Glutamatergic neuron (in vitro differentiated cells): ENCODE results near the gene SNX10. TPM values are rescaled to one million over a fixed set of nuclear protein-coding genes. Genes with fewer than 3 reads are reported as not detected.

Experiments
- DNase-seq: peaks from one replicate; pipeline ENCODE4 v3.0.0; 2022
- H3K27ac Mint-ChIP-seq: one replicate; pipeline ENCODE4 v1.8.0; 2020; ENCODE audit warnings: mild to moderate bottlenecking, mixed read lengths, inconsistent platforms; ENCODE audit not compliant: unreplicated experiment
- H3K27me3 Mint-ChIP-seq: one replicate; pipeline ENCODE4 v1.8.0; 2020; ENCODE audit warnings: mild to moderate bottlenecking, moderate library complexity, mixed read lengths, inconsistent platforms; ENCODE audit not compliant: unreplicated experiment
- H3K36me3 Mint-ChIP-seq: one replicate; pipeline ENCODE4 v1.8.0; 2020; ENCODE audit warnings: mild to moderate bottlenecking, mixed read lengths, inconsistent platforms; ENCODE audit not compliant: unreplicated experiment
- H3K4me1 Mint-ChIP-seq: one replicate; pipeline ENCODE4 v1.8.0; 2020; ENCODE audit warnings: mild to moderate bottlenecking, low read depth, mixed read lengths, inconsistent platforms; ENCODE audit not compliant: unreplicated experiment
- H3K4me3 Mint-ChIP-seq: one replicate; pipeline ENCODE4 v1.8.0; 2020; ENCODE audit warnings: mild to moderate bottlenecking, mixed read lengths, inconsistent platforms; ENCODE audit not compliant: unreplicated experiment
- H3K9me3 Mint-ChIP-seq: one replicate; pipeline ENCODE4 v1.8.0; 2020; ENCODE audit warnings: mild to moderate bottlenecking, moderate library complexity, mixed read lengths, inconsistent platforms; ENCODE audit not compliant: unreplicated experiment
- total RNA-seq: library from RNA; stranded (reverse); fragmentation: NEBNext Ultra II Directional; extraction: Animal tissue kit (Norgen Biotek cat#: 25700); gene quantifications from one replicate; pipeline ENCODE4 v1.2.1, GENCODE V29; 2021; ENCODE audit not compliant: unreplicated experiment
- TF ChIP-seq, protein P1 (sequence below): fragments of 200-600 bp; sonication (generic); IDR thresholded peaks from one replicate; pipeline ENCODE4 v1.5.0; 2021; ENCODE audit not compliant: partially characterized antibody, unreplicated experiment

SNX10 gene
- total RNA-seq, 1 donor from 2014 or later, result 6.1 TPM

DNA sequence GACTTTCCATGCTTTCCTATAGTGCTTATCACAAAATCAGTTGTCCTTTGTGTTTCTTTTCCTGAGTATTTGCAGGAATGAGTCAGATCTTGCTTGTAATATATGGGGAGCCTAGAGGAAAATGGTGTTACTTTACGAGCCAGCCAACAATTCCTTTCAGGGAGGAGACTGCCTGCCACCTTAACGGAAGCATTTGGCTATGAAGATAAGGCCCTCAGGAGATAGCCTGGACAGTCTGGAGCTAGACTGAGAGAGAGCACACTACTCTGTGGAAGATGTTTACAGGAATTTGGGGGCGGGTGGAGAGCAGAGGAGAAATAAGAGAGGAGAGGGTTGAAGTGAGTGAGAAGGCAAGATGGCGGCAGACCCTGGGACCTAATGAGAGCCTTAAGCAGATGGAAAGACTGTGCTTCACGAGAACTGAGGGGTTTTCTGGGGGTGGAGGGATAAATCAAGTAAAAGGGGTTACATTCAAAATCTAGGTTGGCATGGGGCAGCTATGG, 126.3 kb downstream of the SNX10 start:
- Mint-ChIP-seq H3K27ac (peak overlapping the region; percentile 1), H3K4me3 (no peak overlapping the region), H3K9me3 (peaks cover 4% of the 10 kb centered on the region), H3K36me3 (peaks cover 3% of the 10 kb centered on the region), H3K27me3 (peaks cover 3% of the 10 kb centered on the region), H3K4me1 (peaks cover 40% of the 10 kb centered on the region)
- TF ChIP-seq, protein P1, sequence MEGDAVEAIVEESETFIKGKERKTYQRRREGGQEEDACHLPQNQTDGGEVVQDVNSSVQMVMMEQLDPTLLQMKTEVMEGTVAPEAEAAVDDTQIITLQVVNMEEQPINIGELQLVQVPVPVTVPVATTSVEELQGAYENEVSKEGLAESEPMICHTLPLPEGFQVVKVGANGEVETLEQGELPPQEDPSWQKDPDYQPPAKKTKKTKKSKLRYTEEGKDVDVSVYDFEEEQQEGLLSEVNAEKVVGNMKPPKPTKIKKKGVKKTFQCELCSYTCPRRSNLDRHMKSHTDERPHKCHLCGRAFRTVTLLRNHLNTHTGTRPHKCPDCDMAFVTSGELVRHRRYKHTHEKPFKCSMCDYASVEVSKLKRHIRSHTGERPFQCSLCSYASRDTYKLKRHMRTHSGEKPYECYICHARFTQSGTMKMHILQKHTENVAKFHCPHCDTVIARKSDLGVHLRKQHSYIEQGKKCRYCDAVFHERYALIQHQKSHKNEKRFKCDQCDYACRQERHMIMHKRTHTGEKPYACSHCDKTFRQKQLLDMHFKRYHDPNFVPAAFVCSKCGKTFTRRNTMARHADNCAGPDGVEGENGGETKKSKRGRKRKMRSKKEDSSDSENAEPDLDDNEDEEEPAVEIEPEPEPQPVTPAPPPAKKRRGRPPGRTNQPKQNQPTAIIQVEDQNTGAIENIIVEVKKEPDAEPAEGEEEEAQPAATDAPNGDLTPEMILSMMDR, result no peak
- DNase-seq, result no peak

DNA sequence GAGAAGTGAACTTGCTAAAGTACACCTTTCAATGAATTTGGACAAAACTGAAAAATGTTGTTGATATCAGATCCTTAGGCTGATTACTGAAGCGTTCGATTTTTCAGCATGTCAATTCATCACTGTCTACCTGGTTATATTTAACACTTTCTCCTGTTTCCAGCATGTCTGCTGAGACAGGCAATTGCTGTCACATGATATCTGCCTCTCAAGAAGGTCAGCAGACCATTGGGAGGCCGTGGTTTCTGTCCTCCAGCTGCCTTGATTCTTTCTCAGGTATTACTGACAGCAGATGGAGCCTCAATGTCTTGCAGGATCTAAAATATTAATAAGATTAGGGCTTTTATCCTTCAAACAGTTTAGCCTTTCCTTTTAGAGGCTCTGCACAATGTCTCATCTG, 127.5 kb downstream of the SNX10 start:
- DNase-seq, result no peak
- H3K27me3 Mint-ChIP-seq, result peaks cover 3% of the 10 kb centered on the region
- TF ChIP-seq, protein P1, result no peak
- peaks cover 3% of the 10 kb centered on the region for H3K36me3 Mint-ChIP-seq
- peaks cover 33% of the 10 kb centered on the region for H3K4me1 Mint-ChIP-seq
- H3K27ac Mint-ChIP-seq, result peak overlapping the region; percentile 75
- H3K4me3 Mint-ChIP-seq, result peak overlapping the region; percentile 54
- H3K9me3 Mint-ChIP-seq, result peaks cover 2% of the 10 kb centered on the region

GRCh38 chr7:26420422-26421019, 128.9 kb downstream of the SNX10 start:
- Mint-ChIP-seq H3K36me3 (peaks cover 3% of the 10 kb centered on the region), H3K27me3 (peaks cover 3% of the 10 kb centered on the region), H3K4me3 (no peak overlapping the region), H3K4me1 (peaks cover 31% of the 10 kb centered on the region), H3K9me3 (peaks cover 2% of the 10 kb centered on the region), H3K27ac (peak overlapping the region; percentile 57)
- DNase-seq, result no peak
- TF ChIP-seq, protein P1, result no peak

DNA sequence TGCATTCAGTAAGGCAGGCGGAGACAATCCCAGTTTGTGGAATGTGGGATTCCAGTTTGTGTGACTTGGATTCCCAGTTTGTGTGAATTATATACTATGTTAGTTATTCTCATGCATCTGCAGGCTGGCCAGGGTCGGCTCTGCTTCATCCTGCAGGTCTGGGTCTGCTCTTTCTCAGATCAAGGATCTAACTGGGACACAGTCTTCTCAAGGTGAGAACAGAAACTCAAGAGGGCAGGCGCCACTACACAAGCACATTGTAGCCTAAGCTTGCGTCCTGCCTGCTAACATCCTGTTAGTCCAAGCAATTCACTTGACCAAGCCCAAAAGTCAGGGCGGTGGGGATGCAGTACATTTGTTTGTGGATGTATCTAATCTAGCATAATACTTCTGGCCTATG, 131.1 kb downstream of the SNX10 start:
- Mint-ChIP-seq H3K4me1 (peaks cover 27% of the 10 kb centered on the region), H3K4me3 (no peak overlapping the region), H3K27ac (no peak overlapping the region), H3K36me3 (peaks cover 3% of the 10 kb centered on the region), H3K9me3 (peaks cover 2% of the 10 kb centered on the region), H3K27me3 (peaks cover 3% of the 10 kb centered on the region)
- TF ChIP-seq, protein P1, result no peak
- no peak for DNase-seq

DNA sequence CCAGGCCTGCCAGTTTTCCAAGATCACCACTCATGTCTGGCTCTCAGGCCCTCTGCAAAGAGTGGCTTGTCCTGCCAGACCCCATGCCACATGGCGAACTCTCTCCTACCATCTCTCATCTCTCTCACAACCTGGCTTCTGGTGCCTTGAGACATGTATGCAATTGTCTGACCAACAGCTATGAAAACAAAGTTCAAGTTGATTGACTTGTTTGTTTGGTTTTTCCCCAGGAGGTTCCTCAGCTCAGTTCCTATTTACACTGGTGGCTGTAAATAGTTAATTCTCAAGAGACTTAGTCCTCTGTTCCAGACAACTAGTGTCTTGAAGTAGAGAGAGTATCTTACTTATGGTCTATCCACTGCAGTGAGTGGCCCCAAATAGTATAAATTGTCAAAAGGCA, 131.8 kb downstream of the SNX10 start:
- Mint-ChIP-seq H3K4me3 (no peak overlapping the region), H3K36me3 (peaks cover 3% of the 10 kb centered on the region), H3K9me3 (peaks cover 2% of the 10 kb centered on the region), H3K27ac (no peak overlapping the region), H3K4me1 (peaks cover 22% of the 10 kb centered on the region), H3K27me3 (peaks cover 3% of the 10 kb centered on the region)
- DNase-seq, result no peak
- TF ChIP-seq, protein P1, result no peak

Other genes starting within 250 kb of the SNX10 start
- 42.1 TPM for gene NFE2L3, start 139.7 kb upstream of the SNX10 start, total RNA-seq
- 685 TPM for gene HNRNPA2B1, start 91.1 kb upstream of the SNX10 start, total RNA-seq
- gene CBX3, start 90.1 kb upstream of the SNX10 start, total RNA-seq, result 191 TPM